ENCODE results near the gene DPF3.

DNA sequence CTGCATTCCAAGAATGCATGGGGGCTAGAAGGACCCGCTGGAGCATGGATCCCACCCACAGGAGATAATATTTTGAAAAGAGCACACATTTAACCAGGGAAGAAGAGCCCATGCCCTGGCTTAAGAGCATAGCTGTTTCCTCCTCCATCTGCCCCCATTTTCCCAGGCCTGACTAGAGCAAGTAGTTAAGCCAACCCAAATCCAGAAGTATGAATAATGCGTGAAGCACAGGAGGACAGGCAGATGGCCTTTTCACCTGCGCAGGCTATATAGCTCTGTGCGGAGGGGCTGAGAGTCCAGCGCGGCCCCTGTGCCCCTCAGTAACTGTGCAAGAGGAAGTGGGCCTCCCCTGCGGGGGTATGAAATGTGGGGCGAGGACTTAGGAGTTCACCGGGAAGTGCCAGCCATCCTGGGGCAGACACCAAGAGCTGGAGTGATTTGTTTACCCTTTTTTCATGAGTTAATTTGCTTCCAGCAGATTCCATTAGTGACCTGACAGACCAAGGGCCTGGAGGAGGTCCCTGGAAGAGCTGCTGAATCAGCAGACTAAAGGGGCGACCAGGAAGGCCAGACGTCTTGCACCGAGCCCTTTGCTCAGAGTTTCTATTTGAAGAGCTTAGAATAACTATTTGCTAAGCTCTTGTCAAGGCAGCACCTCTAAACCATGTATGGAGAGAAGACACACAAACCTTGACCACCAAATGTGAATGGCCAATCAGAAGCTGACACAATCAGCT is 37.2 kb downstream of the DPF3 start:
- TF ChIP-seq CTCF (IDR thresholded peaks at IDR 0.05): no peak
- no peak for TF ChIP-seq POLR2A (IDR thresholded peaks at IDR 0.05)
